GM06990 (cell line): ENCODE results near the gene CTU2.

Experiments
- DNase-seq: peaks from one replicate; pipeline ENCODE4 v3.0.0-alpha.2; 2011; ENCODE audit not compliant: insufficient read length; ENCODE audit errors: extremely low read depth
- H3K27me3 ChIP-seq: replicated peaks from 2 replicates; pipeline ENCODE4 v1.6.0; 2011; ENCODE audit warnings: low read length; ENCODE audit not compliant: control insufficient read depth, insufficient read depth
- H3K36me3 ChIP-seq: 2 replicates; pipeline ENCODE4 v1.5.1; 2011; ENCODE audit warnings: low read length; ENCODE audit not compliant: control insufficient read depth, insufficient read depth
- H3K4me3 ChIP-seq: replicated peaks from 2 replicates; pipeline ENCODE4 v1.5.1; 2011; ENCODE audit warnings: low read depth, mild to moderate bottlenecking, control low read depth, low read length
- TF ChIP-seq, protein P1 (sequence below): IDR thresholded peaks from 2 replicates; pipeline ENCODE4 v1.5.1; 2011; ENCODE audit warnings: low read length, control low read depth, mild to moderate bottlenecking, inconsistent platforms; ENCODE audit not compliant: insufficient read depth, poor library complexity, severe bottlenecking

Gene CTU2

DNA sequence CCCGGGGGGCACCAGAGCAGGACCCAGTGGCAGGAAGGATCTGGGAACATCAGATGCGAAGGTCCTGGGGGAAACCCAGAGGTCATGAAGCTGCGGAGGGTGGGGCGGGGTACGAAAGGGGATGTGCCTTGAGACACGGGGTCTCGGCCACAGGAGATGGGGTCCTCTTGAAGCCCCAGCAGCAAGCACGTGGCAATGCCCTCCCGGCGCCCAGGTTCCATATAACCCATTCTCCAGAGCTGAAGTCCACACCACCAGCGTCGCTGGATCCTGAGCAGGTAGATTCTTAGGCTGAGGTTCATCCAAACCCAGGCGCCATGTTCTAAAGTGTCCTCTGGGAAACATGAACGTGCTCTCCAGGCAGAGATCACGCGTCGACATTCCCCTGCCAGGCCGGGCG lies 57.8 kb downstream of the CTU2 start:
- TF ChIP-seq, protein P1, sequence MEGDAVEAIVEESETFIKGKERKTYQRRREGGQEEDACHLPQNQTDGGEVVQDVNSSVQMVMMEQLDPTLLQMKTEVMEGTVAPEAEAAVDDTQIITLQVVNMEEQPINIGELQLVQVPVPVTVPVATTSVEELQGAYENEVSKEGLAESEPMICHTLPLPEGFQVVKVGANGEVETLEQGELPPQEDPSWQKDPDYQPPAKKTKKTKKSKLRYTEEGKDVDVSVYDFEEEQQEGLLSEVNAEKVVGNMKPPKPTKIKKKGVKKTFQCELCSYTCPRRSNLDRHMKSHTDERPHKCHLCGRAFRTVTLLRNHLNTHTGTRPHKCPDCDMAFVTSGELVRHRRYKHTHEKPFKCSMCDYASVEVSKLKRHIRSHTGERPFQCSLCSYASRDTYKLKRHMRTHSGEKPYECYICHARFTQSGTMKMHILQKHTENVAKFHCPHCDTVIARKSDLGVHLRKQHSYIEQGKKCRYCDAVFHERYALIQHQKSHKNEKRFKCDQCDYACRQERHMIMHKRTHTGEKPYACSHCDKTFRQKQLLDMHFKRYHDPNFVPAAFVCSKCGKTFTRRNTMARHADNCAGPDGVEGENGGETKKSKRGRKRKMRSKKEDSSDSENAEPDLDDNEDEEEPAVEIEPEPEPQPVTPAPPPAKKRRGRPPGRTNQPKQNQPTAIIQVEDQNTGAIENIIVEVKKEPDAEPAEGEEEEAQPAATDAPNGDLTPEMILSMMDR = no peak
- H3K27me3 ChIP-seq = no peaks in the 10 kb centered on the region
- H3K36me3 ChIP-seq = peaks cover 5% of the 10 kb centered on the region
- no peak overlapping the region for H3K4me3 ChIP-seq
- DNase-seq = no peak

GRCh38 chr16:88764913-88765349 lies 58.6 kb downstream of the CTU2 start:
- H3K27me3 ChIP-seq = no peaks in the 10 kb centered on the region
- TF ChIP-seq, protein P1 = no peak
- no peak overlapping the region for H3K4me3 ChIP-seq
- DNase-seq = no peak
- peaks cover 5% of the 10 kb centered on the region for H3K36me3 ChIP-seq
